T-helper 1 cell treated with Interleukin-12 subunit alpha and Interleukin-12 subunit beta and Interleukin-4 antibody, amounts not matched to agents 30 μg/mL and 1 μg/mL, for 36 hours (primary cell): ENCODE data around the gene FRMD6.
"Not testable (repeated sequence)": the region's sequence is repeated elsewhere in the genome, so short reads cannot be mapped to it uniquely, and the experiment has no call there.

Experiments
- H3K27ac Mint-ChIP-seq: one replicate; pipeline ENCODE4 v1.8.0; 2021; ENCODE audit warnings: mild to moderate bottlenecking, mixed read lengths
- H3K27me3 Mint-ChIP-seq: one replicate; pipeline ENCODE4 v1.8.0; 2021; ENCODE audit warnings: low read depth, mixed read lengths
- H3K36me3 Mint-ChIP-seq: one replicate; pipeline ENCODE4 v1.8.0; 2021; ENCODE audit warnings: low read depth, mixed read lengths
- H3K4me1 Mint-ChIP-seq: one replicate; pipeline ENCODE4 v1.8.0; 2021; ENCODE audit warnings: low read depth, mixed read lengths
- H3K4me3 Mint-ChIP-seq: one replicate; pipeline ENCODE4 v1.8.0; 2021; ENCODE audit warnings: mild to moderate bottlenecking, moderate library complexity, mixed read lengths
- H3K9me3 Mint-ChIP-seq: one replicate; pipeline ENCODE4 v1.8.0; 2021; ENCODE audit warnings: mixed read lengths

FRMD6 gene

GRCh38 chr14:51620056-51620455 lies 31.7 kb upstream of the FRMD6 start:
- Mint-ChIP-seq H3K9me3 (no peaks in the 10 kb centered on the region), H3K27ac (no peak overlapping the region), H3K27me3 (peaks cover 6% of the 10 kb centered on the region), H3K4me3 (no peak overlapping the region), H3K36me3 (no peaks in the 10 kb centered on the region), H3K4me1 (no peaks in the 10 kb centered on the region)

DNA sequence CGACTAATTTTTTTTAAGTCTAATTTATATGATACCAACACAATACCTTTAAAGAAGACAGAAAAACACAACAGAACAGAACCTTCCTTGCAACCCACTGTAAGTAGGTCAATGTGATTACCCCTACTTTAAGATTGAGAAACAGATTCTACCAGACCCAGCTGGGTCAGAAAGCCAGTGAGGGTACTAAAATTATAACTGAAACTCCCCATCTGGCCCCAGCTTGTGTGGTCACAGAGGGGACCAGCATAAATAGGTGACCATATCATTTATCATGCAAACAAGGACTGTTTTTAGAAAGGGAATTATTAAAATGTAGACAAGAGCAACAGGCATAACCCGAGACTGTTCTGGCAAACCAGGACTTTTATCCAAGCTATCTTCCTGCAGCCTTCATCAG lies 30.1 kb upstream of the FRMD6 start:
- Mint-ChIP-seq H3K4me1 (no peaks in the 10 kb centered on the region), H3K27me3 (peaks cover 6% of the 10 kb centered on the region), H3K36me3 (no peaks in the 10 kb centered on the region), H3K9me3 (no peaks in the 10 kb centered on the region), H3K4me3 (no peak overlapping the region), H3K27ac (no peak overlapping the region)

DNA sequence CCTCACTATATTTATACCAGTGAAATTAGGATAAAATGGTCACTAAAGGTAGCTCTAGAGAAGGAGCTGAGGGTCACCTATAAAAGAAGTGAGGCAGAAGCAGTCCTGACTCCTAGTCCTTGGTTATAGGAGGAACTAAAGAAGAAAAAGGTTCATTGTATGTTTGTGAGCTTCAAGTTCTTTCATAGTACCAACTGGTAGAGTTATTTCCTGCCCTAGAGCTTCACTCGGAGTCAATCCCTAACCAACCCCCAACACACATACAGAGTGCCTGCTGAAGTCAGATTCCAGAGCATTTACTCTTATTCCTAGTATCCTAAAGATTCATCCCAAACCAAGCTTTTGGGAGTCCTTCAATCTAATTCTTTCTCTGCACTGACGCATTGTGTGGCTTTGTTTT lies 29.3 kb upstream of the FRMD6 start:
- Mint-ChIP-seq H3K4me3 (no peak overlapping the region), H3K27me3 (peaks cover 6% of the 10 kb centered on the region), H3K27ac (no peak overlapping the region), H3K9me3 (no peaks in the 10 kb centered on the region), H3K4me1 (no peaks in the 10 kb centered on the region), H3K36me3 (no peaks in the 10 kb centered on the region)

GRCh38 chr14:51624955-51625569 lies 26.6 kb upstream of the FRMD6 start:
- Mint-ChIP-seq H3K9me3 (no peaks in the 10 kb centered on the region), H3K27ac (no peak overlapping the region)

DNA sequence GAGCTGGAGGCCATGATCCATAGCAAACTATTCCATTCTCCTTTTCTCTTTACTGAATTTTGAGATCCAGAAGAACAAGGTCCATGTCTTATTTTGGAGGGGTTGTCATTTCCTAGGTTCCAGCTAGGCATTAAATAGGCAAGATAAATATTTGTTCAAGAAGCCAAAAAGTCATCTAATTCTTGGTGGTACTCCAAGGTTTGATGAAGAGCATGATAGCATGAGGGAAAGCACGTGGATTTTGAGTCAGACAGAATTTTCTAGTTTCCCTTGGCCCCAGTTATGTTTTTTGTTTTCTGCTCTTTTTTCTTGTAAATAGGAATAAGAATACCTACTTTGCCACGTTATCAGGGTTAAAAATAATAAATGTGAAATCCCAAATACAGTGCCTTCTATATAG lies 25.5 kb upstream of the FRMD6 start:
- no peak overlapping the region for H3K27ac Mint-ChIP-seq
- H3K4me3 Mint-ChIP-seq = no peak overlapping the region
- H3K4me1 Mint-ChIP-seq = no peaks in the 10 kb centered on the region
- no peaks in the 10 kb centered on the region for H3K9me3 Mint-ChIP-seq
- no peaks in the 10 kb centered on the region for H3K27me3 Mint-ChIP-seq
- no peaks in the 10 kb centered on the region for H3K36me3 Mint-ChIP-seq

More at GRCh38 chr14:51624955-51625569, 26.6 kb upstream of the FRMD6 start:
- Mint-ChIP-seq H3K27me3 (no peaks in the 10 kb centered on the region), H3K4me1 (no peaks in the 10 kb centered on the region), H3K4me3 (no peak overlapping the region), H3K36me3 (no peaks in the 10 kb centered on the region)

DNA sequence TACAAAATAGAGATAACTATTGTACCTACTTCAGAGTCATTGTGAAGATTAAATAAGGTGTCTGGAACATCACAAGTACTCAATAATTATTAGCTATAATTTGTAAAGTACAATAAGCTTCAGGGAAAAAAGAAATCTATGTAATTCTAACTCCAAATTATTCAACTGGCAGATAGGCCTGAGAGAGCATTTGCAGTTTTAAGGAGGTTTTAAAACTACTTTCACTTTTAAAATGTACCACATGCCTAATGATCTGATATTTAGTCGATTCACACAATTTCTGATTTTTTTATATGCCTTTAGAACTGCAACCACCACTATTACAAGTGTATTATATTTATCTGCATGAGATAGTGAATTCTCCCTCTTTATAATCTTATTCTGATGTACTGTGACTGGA lies 24.9 kb upstream of the FRMD6 start:
- no peaks in the 10 kb centered on the region for H3K27me3 Mint-ChIP-seq
- no peaks in the 10 kb centered on the region for H3K4me1 Mint-ChIP-seq
- H3K9me3 Mint-ChIP-seq = no peaks in the 10 kb centered on the region
- no peaks in the 10 kb centered on the region for H3K36me3 Mint-ChIP-seq
- no peak overlapping the region for H3K4me3 Mint-ChIP-seq
- no peak overlapping the region for H3K27ac Mint-ChIP-seq

DNA sequence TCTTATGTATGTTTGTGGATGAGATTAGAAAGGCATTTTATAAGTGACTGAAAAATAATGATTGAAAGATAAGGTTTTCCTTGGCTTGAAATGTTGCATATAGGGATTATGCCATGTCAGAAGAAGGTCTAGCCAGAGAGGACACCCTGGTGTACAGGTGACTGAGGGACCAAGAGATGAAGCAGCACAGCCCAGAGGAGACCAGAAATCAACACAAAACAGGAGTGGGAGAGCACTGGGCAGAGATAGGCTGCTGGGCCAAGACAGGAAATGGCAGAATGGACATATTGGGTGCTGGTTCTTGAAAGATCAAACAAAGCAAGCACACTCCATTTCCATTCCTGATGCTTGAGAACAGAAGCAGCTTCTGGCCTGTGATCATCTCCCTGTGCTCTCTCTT lies 24.4 kb upstream of the FRMD6 start:
- no peaks in the 10 kb centered on the region for H3K27me3 Mint-ChIP-seq
- no peak overlapping the region for H3K4me3 Mint-ChIP-seq
- no peak overlapping the region for H3K27ac Mint-ChIP-seq
- no peaks in the 10 kb centered on the region for H3K9me3 Mint-ChIP-seq
- no peaks in the 10 kb centered on the region for H3K4me1 Mint-ChIP-seq
- H3K36me3 Mint-ChIP-seq = no peaks in the 10 kb centered on the region

GRCh38 chr14:51628238-51628637 lies 23.5 kb upstream of the FRMD6 start:
- Mint-ChIP-seq H3K27me3 (no peaks in the 10 kb centered on the region), H3K36me3 (no peaks in the 10 kb centered on the region), H3K27ac (no peak overlapping the region), H3K4me1 (no peaks in the 10 kb centered on the region), H3K4me3 (no peak overlapping the region), H3K9me3 (no peaks in the 10 kb centered on the region)

DNA sequence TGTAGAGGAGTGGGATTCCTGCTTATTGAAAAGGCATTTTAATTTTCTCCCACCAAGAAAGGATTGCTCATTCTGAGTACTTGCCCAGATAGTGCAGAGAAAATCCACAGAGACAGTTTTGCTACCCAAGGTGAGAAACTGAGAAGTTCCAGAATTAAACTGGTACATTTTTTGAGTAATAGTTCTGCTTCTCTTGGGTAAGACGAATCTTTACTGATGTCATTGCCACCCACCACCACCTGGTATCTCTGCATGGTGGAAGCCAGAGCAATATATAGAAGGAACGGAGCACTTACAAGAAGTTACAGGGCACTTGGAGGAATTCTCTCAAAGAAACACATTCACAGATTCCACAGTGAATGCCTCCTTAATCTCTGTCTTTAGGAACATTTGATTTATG lies 20.7 kb upstream of the FRMD6 start:
- Mint-ChIP-seq H3K9me3 (no peaks in the 10 kb centered on the region), H3K36me3 (no peaks in the 10 kb centered on the region), H3K27ac (no peak overlapping the region), H3K4me3 (no peak overlapping the region), H3K4me1 (no peaks in the 10 kb centered on the region), H3K27me3 (peaks cover 10% of the 10 kb centered on the region)

DNA sequence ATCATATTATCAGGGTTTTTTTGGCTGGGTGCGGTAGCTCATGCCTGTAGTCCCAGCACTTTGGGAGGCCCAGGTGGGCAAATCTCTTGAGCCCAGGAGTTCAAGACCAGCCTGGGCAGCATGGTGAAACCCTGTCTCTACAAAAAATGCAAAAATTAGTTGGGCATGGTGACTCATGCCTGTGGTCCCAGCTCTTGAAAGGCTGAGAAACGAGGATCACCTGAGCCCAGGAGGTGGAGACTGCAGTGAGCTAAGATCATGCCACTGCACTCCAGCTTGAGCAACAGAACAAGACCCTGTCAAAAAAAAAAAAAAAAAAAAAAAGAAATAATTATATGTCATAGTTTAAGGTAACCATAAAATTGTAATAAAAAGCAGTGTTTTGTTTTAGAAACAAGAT lies 18.4 kb upstream of the FRMD6 start:
- H3K27ac Mint-ChIP-seq, H3K9me3 Mint-ChIP-seq, H3K4me3 Mint-ChIP-seq, H3K36me3 Mint-ChIP-seq, H3K4me1 Mint-ChIP-seq: not testable (repeated sequence)
- H3K27me3 Mint-ChIP-seq = peaks cover 17% of the 10 kb centered on the region

DNA sequence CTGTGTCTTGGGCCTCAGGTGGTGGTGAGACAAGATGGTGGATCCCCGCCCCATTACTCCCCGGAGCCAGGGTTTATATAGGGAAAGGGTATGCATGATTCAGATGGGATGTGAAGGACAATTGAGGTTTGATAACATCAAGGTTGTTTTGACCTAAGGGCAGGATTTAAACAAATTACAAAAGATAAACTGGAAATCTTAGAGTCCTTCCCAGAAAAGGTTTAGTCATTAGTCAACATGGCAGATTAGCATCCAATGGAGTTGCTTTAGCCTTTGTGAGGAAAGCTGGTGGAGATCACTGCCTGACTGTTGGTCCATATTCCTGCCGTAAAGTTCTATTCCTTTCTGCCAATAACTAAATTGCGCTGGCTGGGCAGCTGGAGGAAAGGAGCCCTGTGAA lies 15.6 kb upstream of the FRMD6 start:
- Mint-ChIP-seq H3K4me1 (no peaks in the 10 kb centered on the region), H3K27ac (no peak overlapping the region), H3K9me3 (no peaks in the 10 kb centered on the region), H3K4me3 (no peak overlapping the region), H3K27me3 (peaks cover 22% of the 10 kb centered on the region), H3K36me3 (no peaks in the 10 kb centered on the region)

DNA sequence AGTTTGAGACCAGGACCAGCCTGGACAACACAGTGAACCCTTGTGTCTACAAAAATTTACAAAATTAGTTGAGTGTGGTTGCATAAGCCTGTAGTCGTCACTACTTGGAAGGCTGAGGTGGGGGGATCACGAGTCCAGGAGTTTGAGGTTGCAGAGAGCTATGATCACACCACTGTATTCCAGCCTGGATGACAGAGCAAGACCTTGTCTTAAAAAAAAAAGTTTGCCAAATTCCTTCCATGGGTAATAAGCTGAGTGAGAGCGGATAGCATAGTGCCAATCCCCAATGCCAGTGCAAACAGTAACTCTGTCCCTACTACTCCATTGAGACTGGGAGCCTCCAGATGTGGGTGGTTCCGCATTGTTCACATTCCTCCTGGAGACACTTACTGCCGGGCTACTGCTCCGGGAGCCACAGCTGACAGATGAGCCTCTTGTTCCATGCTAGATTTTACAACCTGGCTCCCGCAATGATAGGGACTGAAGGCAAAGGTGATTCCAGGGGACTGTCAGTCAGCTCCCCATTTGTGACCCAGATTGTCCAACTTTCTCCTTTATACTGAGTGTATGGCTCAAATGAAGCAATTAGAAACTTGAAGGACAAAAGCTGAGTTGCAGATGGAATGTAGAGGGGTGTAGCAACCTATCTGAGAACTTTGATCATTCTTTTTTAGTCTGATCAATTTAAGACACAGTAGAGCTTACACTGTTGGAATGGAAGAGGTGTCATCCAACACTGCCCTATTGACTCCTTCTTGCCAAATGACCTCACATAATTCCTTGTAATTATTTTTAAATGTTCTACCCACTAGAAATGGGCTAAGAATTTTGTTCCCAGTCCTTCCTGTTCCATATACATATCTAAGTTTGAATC lies 13.4 kb upstream of the FRMD6 start:
- peaks cover 27% of the 10 kb centered on the region for H3K27me3 Mint-ChIP-seq
- no peak overlapping the region for H3K4me3 Mint-ChIP-seq
- no peak overlapping the region for H3K27ac Mint-ChIP-seq
- no peaks in the 10 kb centered on the region for H3K9me3 Mint-ChIP-seq
- H3K4me1 Mint-ChIP-seq = no peaks in the 10 kb centered on the region
- no peaks in the 10 kb centered on the region for H3K36me3 Mint-ChIP-seq

- H3K9me3 Mint-ChIP-seq = no peaks in the 10 kb centered on the region
- H3K4me3 Mint-ChIP-seq = no peak overlapping the region
- H3K27me3 Mint-ChIP-seq = peaks cover 21% of the 10 kb centered on the region
- no peaks in the 10 kb centered on the region for H3K36me3 Mint-ChIP-seq
- no peak overlapping the region for H3K27ac Mint-ChIP-seq
- H3K4me1 Mint-ChIP-seq = no peaks in the 10 kb centered on the region
These were observed 11.9 kb upstream of the FRMD6 start for GRCh38 chr14:51639668-51640316.

DNA sequence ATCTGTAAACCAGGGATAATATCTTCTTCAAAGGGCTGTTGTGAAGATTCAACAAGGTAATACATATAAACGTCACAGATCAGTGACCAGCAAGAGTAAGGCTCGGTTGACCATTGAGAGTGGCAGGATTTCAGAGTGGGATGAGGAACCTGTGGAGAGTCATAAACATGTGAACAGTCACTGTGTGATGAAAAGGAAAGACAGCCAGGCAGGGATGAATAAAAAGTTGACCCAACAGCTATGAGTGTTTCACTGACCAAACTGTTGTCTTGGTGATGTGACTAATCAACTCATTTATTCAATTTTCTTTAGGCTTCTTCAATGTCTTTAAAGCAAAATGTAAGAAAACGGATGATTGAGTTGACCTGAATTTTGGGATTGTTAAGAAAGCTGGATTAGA lies 8.6 kb upstream of the FRMD6 start:
- H3K27ac Mint-ChIP-seq = no peak overlapping the region
- H3K4me1 Mint-ChIP-seq = no peaks in the 10 kb centered on the region
- H3K27me3 Mint-ChIP-seq = peaks cover 19% of the 10 kb centered on the region
- no peaks in the 10 kb centered on the region for H3K9me3 Mint-ChIP-seq
- no peak overlapping the region for H3K4me3 Mint-ChIP-seq
- H3K36me3 Mint-ChIP-seq = no peaks in the 10 kb centered on the region
